ENCODE results near the gene MFAP2. TPM values are rescaled to one million over a fixed set of nuclear protein-coding genes. Genes with fewer than 3 reads are reported as not detected.

MFAP2 gene
- total RNA-seq, 2 donors from 2014 or later, result not detected

- Mint-ChIP-seq H3K27ac (no peak overlapping the region), H3K27me3 (no peaks in the 10 kb centered on the region), H3K9me3 (no peaks in the 10 kb centered on the region), H3K4me1 (ENCODE audit: low read depth in 2 of 2) (peaks cover 10 to 16% of the 10 kb centered on the region in 2 donors), H3K36me3 (peaks cover 7% of the 10 kb centered on the region), H3K4me3 (no peak overlapping the region)
- no peak for DNase-seq (ENCODE audit: low spot score)
- no peak for ATAC-seq
Measured at GRCh38 chr1:17014671-17015567, 34.5 kb upstream of the MFAP2 start.

DNA sequence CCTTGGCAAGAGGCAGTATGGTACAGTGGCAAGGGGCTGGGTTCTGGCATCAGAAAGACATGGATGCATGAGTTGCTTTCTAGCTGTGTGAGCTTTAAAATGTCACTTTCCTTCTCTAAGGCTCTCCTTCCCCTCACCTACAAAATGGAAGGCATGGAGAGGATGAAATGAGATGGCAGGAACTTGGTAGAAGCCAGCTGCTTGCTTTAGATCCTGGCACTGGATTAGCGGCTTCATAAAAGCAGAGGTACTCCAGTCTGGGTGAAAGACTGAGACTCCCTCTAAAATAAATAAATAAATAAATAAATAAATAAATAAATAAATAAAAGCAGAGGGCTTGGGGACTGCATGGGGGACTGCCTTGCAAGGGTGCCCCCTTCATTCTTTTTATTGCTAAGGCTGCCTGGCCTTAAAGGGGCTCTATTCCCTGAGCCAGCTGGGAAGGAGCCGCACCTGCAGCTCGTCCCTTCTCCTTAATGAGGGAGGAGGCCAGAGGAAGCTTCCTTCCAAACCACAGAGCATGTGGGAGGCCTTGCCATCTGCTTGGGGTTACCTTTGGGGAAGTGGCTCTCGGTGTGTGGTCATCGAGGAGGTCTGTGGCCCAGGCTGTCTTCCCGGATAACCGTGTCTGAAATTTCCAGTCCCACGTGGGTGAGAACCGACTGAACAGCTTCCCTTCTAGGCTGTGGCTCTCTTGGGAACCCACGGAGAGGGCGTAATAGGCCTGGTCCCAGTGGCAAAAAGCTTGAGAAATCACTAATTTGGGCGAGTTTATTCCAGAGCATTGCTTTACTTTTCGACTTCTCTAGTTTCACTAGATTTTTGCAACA is 33.3 kb upstream of the MFAP2 start:
- Mint-ChIP-seq H3K27me3 (no peaks in the 10 kb centered on the region), H3K36me3 (no peaks in the 10 kb centered on the region), H3K27ac (no peak overlapping the region), H3K4me1 (ENCODE audit: low read depth in 2 of 2) (peaks cover 10 to 14% of the 10 kb centered on the region in 2 donors), H3K9me3 (no peaks in the 10 kb centered on the region), H3K4me3 (no peak overlapping the region)
- ATAC-seq (no peak), DNase-seq (ENCODE audit: low spot score) (no peak)

DNA sequence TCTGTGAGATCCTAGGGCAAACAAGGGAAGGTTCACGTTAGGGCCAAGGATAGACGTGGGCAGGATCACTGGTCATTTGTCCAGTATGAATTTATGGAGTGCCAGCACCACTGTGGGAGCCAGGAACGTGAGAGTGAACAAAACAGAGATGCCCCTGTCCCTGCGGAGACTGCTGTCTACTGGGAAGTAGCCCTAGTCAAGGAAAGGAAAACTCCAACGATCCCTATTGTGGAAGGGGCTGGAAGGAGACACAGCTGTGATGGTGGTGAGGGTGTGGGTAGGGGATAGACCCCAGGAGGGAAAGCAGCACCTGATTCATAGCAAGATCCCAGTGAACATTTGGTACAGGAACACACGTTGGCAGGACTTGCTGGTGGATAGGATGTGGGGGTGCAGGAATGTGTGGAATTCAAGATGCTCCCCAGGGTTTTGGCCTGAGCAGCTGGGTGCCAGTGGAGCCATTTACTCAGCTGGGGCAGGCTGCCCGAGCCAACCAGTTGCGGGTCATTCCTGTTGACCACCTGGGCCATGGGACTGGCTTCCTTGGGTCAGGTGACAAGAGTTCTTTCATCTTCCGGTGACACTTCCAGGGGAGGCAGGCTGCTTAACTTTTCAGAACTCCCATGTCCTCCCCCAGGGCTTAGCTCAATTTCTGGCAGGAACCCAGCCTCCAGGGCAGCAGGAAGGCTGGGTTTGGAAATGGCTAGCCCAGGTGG is 32.5 kb upstream of the MFAP2 start:
- H3K4me1 Mint-ChIP-seq (ENCODE audit: low read depth in 2 of 2), result peaks cover 10 to 14% of the 10 kb centered on the region in 2 donors
- no peaks in the 10 kb centered on the region for H3K27me3 Mint-ChIP-seq

GRCh38 chr1:17011439-17012307 is 31.3 kb upstream of the MFAP2 start, which contains the start of gene ATP13A2:
ATP13A2 (minus strand) TSS chr1:17011928; CDS start chr1:17011738, 190 bp downstream.
- Mint-ChIP-seq H3K36me3 (no peaks in the 10 kb centered on the region), H3K27ac (peak within 1 kb of the TSS in 1 of 2 donors; percentile 77), H3K4me3 (peak within 1 kb of the TSS; percentile 74), H3K4me1 (ENCODE audit: low read depth in 2 of 2) (peaks cover 10 to 14% of the 10 kb centered on the region in 2 donors), H3K27me3 (no peaks in the 10 kb centered on the region), H3K9me3 (no peaks in the 10 kb centered on the region)
- ATAC-seq (peak; percentile 99), DNase-seq (ENCODE audit: low spot score) (peak; percentile 88)

More for the DNA sequence above, 32.5 kb upstream of the MFAP2 start:
- H3K9me3 Mint-ChIP-seq, result no peaks in the 10 kb centered on the region
- no peak overlapping the region for H3K27ac Mint-ChIP-seq
- DNase-seq (ENCODE audit: low spot score), result no peak
- ATAC-seq, result no peak
- no peak overlapping the region for H3K4me3 Mint-ChIP-seq
- no peaks in the 10 kb centered on the region for H3K36me3 Mint-ChIP-seq

DNA sequence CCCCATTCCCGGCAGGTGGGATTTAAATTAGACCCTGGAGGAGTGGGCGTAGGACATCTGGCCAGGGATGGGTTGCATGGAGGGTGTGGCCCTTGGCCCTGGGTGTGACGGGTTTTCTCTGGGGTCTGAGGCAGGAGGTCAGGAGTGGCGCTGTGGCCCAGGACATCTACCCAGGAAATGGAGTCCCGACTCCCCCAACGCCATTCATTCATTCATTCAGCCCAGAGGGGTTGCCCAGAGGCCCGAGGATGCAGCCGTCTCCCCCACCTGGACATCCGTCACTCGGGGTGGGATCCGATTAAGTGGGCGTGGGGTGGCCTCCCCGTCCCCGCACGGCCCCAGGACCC is 30.6 kb upstream of the MFAP2 start:
- no peaks in the 10 kb centered on the region for H3K36me3 Mint-ChIP-seq
- H3K27ac Mint-ChIP-seq, result peak overlapping the region in 1 of 2 donors; percentile 77
- no peaks in the 10 kb centered on the region for H3K27me3 Mint-ChIP-seq
- peaks cover 10 to 14% of the 10 kb centered on the region in 2 donors for H3K4me1 Mint-ChIP-seq (ENCODE audit: low read depth in 2 of 2)
- H3K4me3 Mint-ChIP-seq, result peak overlapping the region; percentile 74
- DNase-seq (ENCODE audit: low spot score) (no peak), ATAC-seq (no peak)
- H3K9me3 Mint-ChIP-seq, result no peaks in the 10 kb centered on the region

GRCh38 chr1:17009706-17010105 is 29.3 kb upstream of the MFAP2 start:
- Mint-ChIP-seq H3K9me3 (no peaks in the 10 kb centered on the region), H3K27ac (peak overlapping the region in 1 of 2 donors; percentile 77), H3K4me3 (no peak overlapping the region), H3K36me3 (no peaks in the 10 kb centered on the region), H3K4me1 (ENCODE audit: low read depth in 2 of 2) (peaks cover 10 to 14% of the 10 kb centered on the region in 2 donors), H3K27me3 (no peaks in the 10 kb centered on the region)
- ATAC-seq (no peak), DNase-seq (ENCODE audit: low spot score) (no peak)

- no peak overlapping the region for H3K27ac Mint-ChIP-seq
- no peaks in the 10 kb centered on the region for H3K27me3 Mint-ChIP-seq
- DNase-seq (ENCODE audit: low spot score) (no peak), ATAC-seq (no peak)
- H3K36me3 Mint-ChIP-seq, result no peaks in the 10 kb centered on the region
- peaks cover 10 to 14% of the 10 kb centered on the region in 2 donors for H3K4me1 Mint-ChIP-seq (ENCODE audit: low read depth in 2 of 2)
- no peak overlapping the region for H3K4me3 Mint-ChIP-seq
- H3K9me3 Mint-ChIP-seq, result no peaks in the 10 kb centered on the region
Measured at GRCh38 chr1:17008208-17008855, 27.9 kb upstream of the MFAP2 start.

- no peak for DNase-seq (ENCODE audit: low spot score)
- Mint-ChIP-seq H3K4me3 (no peak overlapping the region), H3K4me1 (ENCODE audit: low read depth in 2 of 2) (peaks cover 9 to 14% of the 10 kb centered on the region in 2 donors), H3K27ac (no peak overlapping the region), H3K36me3 (no peaks in the 10 kb centered on the region), H3K27me3 (no peaks in the 10 kb centered on the region), H3K9me3 (no peaks in the 10 kb centered on the region)
- no peak for ATAC-seq
Measured at GRCh38 chr1:17007121-17007520, 26.7 kb upstream of the MFAP2 start.

DNA sequence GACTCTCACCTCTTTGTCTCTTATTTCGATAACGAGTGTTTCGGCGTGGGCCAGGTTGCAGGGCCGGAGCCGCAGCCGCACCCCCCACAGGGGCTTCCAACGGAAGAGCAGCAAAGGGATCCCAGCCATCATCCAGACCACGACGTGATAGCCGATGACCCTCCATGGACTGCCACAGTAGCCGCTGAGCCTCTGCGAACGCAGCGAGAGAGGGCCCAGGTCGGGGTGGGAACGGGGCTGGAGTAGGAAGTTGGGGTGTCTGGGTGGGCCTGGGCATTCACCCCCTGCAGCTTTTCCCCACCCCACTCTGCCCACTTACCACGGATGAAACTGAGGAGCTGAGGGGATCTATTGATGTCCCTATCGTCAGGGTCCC is 24.9 kb upstream of the MFAP2 start:
- H3K27ac Mint-ChIP-seq, result no peak overlapping the region
- DNase-seq (ENCODE audit: low spot score) (no peak), ATAC-seq (no peak)
- H3K27me3 Mint-ChIP-seq, result no peaks in the 10 kb centered on the region
- no peaks in the 10 kb centered on the region for H3K36me3 Mint-ChIP-seq
- H3K9me3 Mint-ChIP-seq, result no peaks in the 10 kb centered on the region
- H3K4me3 Mint-ChIP-seq, result no peak overlapping the region
- peaks cover 3 to 10% of the 10 kb centered on the region in 2 donors for H3K4me1 Mint-ChIP-seq (ENCODE audit: low read depth in 2 of 2)

DNA sequence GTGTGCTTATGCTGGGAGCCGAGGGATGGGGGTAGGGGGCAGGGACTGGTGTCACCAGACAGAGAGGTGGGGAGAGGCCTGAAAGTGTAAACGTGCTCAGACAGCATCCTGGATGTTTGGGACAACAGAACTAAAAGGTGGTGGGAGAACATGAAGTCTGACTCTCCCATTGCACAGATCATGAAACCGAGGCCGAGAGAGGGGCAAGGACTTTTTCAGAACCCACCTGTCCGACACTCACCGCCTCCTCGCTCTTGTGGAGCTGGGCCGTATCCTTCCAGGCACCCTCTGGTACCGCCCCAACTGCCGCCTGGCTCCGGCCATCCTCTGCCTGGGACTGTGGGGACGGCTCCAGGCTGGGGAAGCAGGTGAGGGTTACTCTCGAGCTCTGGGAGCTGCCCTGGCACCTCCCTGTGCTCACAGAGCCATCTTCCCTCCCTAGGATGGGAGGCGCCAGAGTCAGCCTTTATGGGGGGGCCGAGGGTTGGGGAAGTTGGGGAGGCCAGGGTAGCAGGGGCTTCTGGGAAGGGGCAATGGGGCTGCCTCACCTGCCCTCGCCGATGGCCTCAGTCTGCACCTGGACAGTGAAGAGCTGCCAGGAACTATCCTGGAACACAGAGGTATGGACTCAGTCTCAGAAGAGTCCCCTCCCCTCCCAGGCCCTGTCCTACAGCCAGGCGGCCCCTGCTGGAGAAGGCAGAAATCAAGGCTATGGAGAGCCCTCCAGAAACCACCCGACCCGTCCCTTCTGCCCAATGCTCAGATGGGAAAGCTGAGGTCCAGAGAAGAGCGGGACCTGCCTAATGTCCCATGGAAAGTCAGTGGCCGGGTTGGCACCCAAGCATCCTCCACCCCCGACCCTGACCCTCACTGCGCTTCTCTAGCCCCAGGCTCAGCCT is 24.3 kb upstream of the MFAP2 start:
- H3K36me3 Mint-ChIP-seq, result no peaks in the 10 kb centered on the region
- no peak overlapping the region for H3K4me3 Mint-ChIP-seq
- peaks cover 0 to 5% of the 10 kb centered on the region in 2 donors for H3K4me1 Mint-ChIP-seq (ENCODE audit: low read depth in 2 of 2)
- DNase-seq (ENCODE audit: low spot score), result no peak
- no peaks in the 10 kb centered on the region for H3K9me3 Mint-ChIP-seq
- no peak for ATAC-seq
- H3K27me3 Mint-ChIP-seq, result no peaks in the 10 kb centered on the region
- H3K27ac Mint-ChIP-seq, result no peak overlapping the region

DNA sequence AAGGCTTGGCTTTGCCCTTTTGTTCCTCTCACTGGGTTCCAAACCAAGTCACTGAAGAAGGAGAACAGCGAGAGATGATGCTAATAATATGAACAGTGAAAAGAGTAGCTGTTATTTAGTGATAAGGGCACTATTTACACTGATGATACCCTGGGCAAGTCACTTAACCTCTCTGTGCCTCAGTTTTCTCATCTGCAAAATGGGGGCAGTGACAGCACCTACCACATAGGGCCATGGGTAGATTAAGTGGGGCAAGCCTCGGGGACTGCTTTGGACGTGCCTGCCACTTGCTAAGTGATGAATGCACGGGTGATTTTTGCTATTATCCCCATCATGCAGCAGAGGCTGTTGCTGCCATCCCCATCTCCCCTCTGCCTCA is 22.1 kb upstream of the MFAP2 start:
- Mint-ChIP-seq H3K27me3 (no peaks in the 10 kb centered on the region), H3K4me3 (no peak overlapping the region), H3K4me1 (ENCODE audit: low read depth in 2 of 2) (no peaks in the 10 kb centered on the region), H3K36me3 (peaks cover 4% of the 10 kb centered on the region), H3K9me3 (no peaks in the 10 kb centered on the region), H3K27ac (no peak overlapping the region)
- ATAC-seq (no peak), DNase-seq (ENCODE audit: low spot score) (no peak)

All from natural killer cell treated with Interleukin-12 subunit alpha and Interleukin-12 subunit beta and Interleukin-15 and Interleukin-18, amount 100 ng/mL, for 72 hours (primary cell).